Calu3 (cell line): Measurements from ENCODE around the gene PDE10A. TPM values are rescaled to one million over a fixed set of nuclear protein-coding genes. Genes with fewer than 3 reads are reported as not detected.

ENCODE experiments used
- BruUV-seq: library from RNA; stranded (reverse); fragments of 400-500 nt; replicated peaks from 2 replicates; lab custom pipeline; 2021; lab: Mats Ljungman, UMichigan
- CTCF ChIA-PET: fragments of 300-600 bp; sonication (Branson Sonifier 250); formaldehyde crosslinking; loops from one replicate; lab custom pipeline; 2022; ENCODE audit warnings: antibody characterized with exemption; lab: Charles Lee
- DNase-seq: peaks from one replicate; pipeline ENCODE4 v3.0.0; 2022
- H3K27ac Mint-ChIP-seq: one replicate; pipeline ENCODE4 v1.8.0; 2022; ENCODE audit warnings: mixed read lengths; ENCODE audit not compliant: unreplicated experiment
- H3K27me3 Mint-ChIP-seq: one replicate; pipeline ENCODE4 v1.8.0; 2022; ENCODE audit warnings: mixed read lengths; ENCODE audit not compliant: unreplicated experiment
- H3K36me3 Mint-ChIP-seq: one replicate; pipeline ENCODE4 v1.8.0; 2022; ENCODE audit warnings: mild to moderate bottlenecking, moderate library complexity, mixed read lengths; ENCODE audit not compliant: insufficient read depth, unreplicated experiment
- H3K4me1 Mint-ChIP-seq: one replicate; pipeline ENCODE4 v1.8.0; 2022; ENCODE audit warnings: mild to moderate bottlenecking, low read depth, mixed read lengths; ENCODE audit not compliant: unreplicated experiment
- H3K4me3 Mint-ChIP-seq: one replicate; pipeline ENCODE4 v1.8.0; 2022; ENCODE audit warnings: mild to moderate bottlenecking, low read depth, moderate library complexity, mixed read lengths; ENCODE audit not compliant: unreplicated experiment
- H3K9me3 Mint-ChIP-seq: one replicate; pipeline ENCODE4 v1.8.0; 2022; ENCODE audit warnings: low read depth, mixed read lengths; ENCODE audit not compliant: unreplicated experiment
- CTCF ChIP-seq: fragments of 200-600 bp; IDR thresholded peaks from one replicate; pipeline ENCODE4 v1.8.0; 2022; ENCODE audit warnings: antibody characterized with exemption; ENCODE audit not compliant: unreplicated experiment
- intact Hi-C: fragments of 100-400 bp; cut with micrococcal nuclease; formaldehyde crosslinking; loops from one replicate; pipeline ENCODE4 v1.10.0; 2022; ENCODE audit not compliant: unreplicated experiment
- total RNA-seq: library from RNA; stranded (reverse); gene quantifications from 2 replicates; pipeline ENCODE4 v1.2.3, GENCODE V29; 2022

PDE10A gene
- total RNA-seq, 1 experiment from 2014 or later = 22.5 TPM

GRCh38 chr6:165488624-165489295 lies 174.3 kb downstream of the PDE10A start:
- Mint-ChIP-seq H3K4me1 (peaks cover 8% of the 10 kb centered on the region), H3K27me3 (no peaks in the 10 kb centered on the region), H3K9me3 (peaks cover 2% of the 10 kb centered on the region), H3K36me3 (no peaks in the 10 kb centered on the region), H3K4me3 (no peak overlapping the region), H3K27ac (no peak overlapping the region)
- no peak for DNase-seq
- BruUV-seq = no TSS peak
- TF ChIP-seq CTCF = no peak
- intact Hi-C loops = no loop called here
- CTCF ChIA-PET = no interaction called here

DNA sequence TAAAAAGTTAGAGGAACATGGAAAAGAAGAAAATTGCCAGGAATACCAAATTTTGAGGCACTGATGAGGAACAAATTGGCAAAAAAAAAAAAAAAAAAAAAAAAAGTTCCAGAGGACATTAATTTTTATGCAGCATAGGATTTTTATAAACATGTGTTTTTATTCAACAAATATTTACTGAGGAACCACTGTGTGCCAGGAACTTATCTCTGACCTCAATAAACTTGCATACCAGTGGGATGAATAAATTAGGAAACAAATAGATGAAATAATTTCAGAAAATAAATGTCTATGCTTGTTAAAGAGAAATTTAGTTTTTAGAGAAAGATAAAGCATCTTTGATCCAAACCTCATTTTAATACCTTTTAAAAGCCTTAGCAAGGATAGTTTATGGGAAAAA lies 175.1 kb downstream of the PDE10A start:
- CTCF ChIA-PET = no interaction called here
- TF ChIP-seq CTCF = no peak
- H3K9me3 Mint-ChIP-seq = peaks cover 2% of the 10 kb centered on the region
- H3K27ac Mint-ChIP-seq = no peak overlapping the region
- H3K4me1 Mint-ChIP-seq = peaks cover 8% of the 10 kb centered on the region
- H3K4me3 Mint-ChIP-seq = no peak overlapping the region
- no TSS peak for BruUV-seq
- intact Hi-C loops = no loop called here
- no peaks in the 10 kb centered on the region for H3K36me3 Mint-ChIP-seq
- H3K27me3 Mint-ChIP-seq = no peaks in the 10 kb centered on the region
- DNase-seq = no peak

- CTCF ChIA-PET = no interaction called here
- H3K27ac Mint-ChIP-seq = no peak overlapping the region
- TF ChIP-seq CTCF = no peak
- no peaks in the 10 kb centered on the region for H3K27me3 Mint-ChIP-seq
- peaks cover 2% of the 10 kb centered on the region for H3K9me3 Mint-ChIP-seq
- no TSS peak for BruUV-seq
- H3K36me3 Mint-ChIP-seq = no peaks in the 10 kb centered on the region
- H3K4me1 Mint-ChIP-seq = peaks cover 8% of the 10 kb centered on the region
- intact Hi-C loops = no loop called here
- DNase-seq = no peak
- no peak overlapping the region for H3K4me3 Mint-ChIP-seq
These were observed 175.7 kb downstream of the PDE10A start for GRCh38 chr6:165487347-165487746.

DNA sequence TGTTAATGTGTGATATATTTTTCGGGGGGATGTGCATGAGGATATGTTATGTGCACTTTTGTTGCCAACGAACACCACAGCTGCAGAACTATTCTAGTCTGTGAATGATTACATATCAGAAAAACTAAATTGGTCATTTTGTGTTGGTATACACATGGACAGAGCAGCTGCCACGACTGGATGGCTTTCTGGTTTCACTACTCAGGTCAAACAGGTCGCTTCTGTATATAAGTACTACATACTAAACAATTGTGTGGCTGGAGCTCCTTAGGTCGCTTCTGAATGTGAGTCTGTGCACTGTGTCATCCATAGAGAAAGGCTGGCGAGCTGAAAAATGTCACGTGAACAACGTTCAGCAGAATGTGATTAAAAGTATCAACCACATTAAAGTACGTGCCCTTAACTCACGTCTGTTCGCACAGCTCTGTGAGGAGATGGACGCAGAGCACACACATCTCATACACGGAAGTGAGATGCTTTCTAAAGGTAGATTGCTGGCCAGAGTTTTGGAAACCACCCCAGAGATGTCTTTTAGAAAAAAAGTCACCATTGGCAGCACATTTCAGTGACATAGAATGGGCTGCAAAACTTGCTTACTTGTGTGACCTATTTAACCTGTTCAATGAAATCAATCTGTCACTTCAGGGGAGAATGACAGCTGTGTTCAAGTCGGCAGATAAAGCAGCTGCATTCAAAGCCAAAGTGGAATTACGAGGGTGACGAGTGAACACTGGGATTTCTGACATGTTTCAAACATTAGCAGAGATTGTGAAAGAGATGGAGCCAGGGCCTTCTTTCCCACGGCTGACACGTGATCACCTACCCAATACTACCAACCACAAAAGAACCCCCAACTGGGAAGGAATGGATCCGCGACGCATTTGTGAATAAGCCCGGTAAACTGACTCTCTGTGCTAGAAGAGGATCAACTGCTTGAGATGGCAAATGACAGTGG lies 176.6 kb downstream of the PDE10A start:
- Mint-ChIP-seq H3K4me3 (no peak overlapping the region), H3K36me3 (no peaks in the 10 kb centered on the region), H3K9me3 (peaks cover under 1% of the 10 kb centered on the region), H3K27ac (no peak overlapping the region), H3K4me1 (peaks cover 3% of the 10 kb centered on the region), H3K27me3 (no peaks in the 10 kb centered on the region)
- TF ChIP-seq CTCF = no peak
- intact Hi-C loops = no loop called here
- CTCF ChIA-PET = no interaction called here
- DNase-seq = no peak
- BruUV-seq = no TSS peak
